Ureter (tissue), 1 donor: ENCODE data around the gene TMCC3. TPM values are rescaled to one million over a fixed set of nuclear protein-coding genes. Genes with fewer than 3 reads are reported as not detected.
A peak's percentile ranks its signal among the peaks of the same experiment; 100 is the strongest.
"Not testable (repeated sequence)": the region's sequence is repeated elsewhere in the genome, so short reads cannot be mapped to it uniquely, and the experiment has no call there.

Experiments
- DNase-seq: peaks from one replicate; pipeline ENCODE4 v3.0.0-alpha.2; 2020; ENCODE audit warnings: low spot score
- total RNA-seq: library from RNA; stranded (reverse); gene quantifications from one replicate; pipeline ENCODE4 v1.2.4, GENCODE V29; 2023
- donor health status: DM: yes; HTN: yes; CAD: no.

TMCC3 gene, protein sequence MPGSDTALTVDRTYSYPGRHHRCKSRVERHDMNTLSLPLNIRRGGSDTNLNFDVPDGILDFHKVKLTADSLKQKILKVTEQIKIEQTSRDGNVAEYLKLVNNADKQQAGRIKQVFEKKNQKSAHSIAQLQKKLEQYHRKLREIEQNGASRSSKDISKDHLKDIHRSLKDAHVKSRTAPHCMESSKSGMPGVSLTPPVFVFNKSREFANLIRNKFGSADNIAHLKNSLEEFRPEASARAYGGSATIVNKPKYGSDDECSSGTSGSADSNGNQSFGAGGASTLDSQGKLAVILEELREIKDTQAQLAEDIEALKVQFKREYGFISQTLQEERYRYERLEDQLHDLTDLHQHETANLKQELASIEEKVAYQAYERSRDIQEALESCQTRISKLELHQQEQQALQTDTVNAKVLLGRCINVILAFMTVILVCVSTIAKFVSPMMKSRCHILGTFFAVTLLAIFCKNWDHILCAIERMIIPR
- 10.1 TPM for total RNA-seq

DNA sequence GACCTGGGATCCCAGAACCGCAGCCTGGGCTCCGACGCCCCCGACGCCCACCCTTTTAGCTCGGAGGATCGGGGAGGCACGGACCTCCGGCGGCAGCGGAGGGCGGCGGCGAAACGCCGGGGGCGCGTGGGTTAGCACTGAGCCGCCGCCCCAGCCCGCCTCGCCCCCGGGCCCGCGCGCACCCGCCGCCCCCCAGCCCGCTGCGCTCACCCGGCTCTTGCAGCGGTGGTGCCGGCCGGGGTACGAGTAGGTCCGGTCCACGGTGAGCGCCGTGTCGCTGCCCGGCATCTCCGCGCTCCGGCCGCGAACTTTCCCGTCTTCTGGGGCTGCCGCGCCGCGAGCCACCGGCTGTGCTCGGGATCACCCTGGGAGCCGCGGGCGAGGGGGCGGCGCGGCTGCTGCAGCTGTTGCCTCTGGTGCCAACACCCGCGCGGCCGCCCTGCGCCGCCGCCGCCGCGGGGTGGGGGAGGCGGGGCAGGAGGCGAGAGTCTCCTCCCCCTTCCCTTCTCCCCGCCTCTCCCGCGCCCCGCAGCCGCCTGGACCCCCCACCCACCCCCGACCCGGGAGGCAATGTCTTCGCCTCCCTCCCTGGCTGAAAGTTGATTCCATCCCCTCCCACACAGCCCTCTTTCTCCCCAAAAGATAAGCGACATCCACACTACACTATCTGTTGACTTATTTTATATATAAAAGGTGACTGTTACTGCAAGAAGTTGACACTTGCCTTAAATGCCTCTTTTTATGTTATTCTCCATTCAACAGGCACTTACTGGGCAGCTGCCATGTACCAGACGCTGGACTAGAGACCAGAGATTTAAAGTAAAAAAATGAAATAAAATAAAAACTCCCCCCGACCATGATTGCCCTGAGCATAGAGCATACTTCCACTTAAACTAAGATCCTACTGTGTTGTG lies at the start of gene TMCC3:
TMCC3 (minus strand) TSS at position 415 of the 914 bp plus-strand sequence; CDS start at position 288, 127 bp downstream.
- peak; percentile 44 for DNase-seq

DNA sequence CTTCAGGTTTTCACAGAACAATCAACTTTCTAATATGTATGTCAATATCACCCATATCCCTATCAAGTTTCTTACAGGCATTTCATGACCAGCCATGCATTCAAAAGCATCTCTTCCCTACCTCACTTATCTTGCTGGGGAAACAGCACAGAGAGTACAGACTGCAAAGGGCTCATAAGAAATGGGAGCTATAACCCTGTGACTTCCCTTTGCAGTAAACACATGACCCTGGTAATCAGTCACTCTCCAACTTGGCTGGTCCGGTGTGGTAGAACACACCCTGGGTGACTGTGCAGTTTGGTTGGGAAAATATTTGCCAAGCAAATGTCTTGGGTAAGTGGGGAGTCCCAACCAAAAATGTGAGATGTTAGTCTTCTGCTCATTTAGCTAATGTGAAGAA lies 49.4 kb upstream of the TMCC3 start:
- DNase-seq: no peak

DNA sequence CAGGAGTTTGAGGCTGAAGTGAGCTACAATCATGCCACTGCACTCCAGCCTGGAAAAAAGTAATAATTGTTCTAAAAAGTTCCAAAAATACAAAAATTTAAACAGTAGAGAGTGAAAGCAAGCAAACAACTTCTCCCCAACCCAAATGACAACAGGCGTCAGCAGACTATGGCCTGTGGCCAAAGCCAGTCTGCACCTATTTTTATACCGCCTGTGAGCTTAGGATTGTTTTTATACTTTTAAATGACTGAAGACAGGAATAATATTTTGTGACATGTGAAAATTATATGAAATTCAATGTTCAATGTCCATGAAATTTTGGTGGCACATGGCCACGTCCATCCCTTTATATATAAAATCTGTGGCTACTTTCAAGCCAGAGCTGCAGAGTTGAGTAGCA lies 48.2 kb upstream of the TMCC3 start:
- DNase-seq: no peak

DNA sequence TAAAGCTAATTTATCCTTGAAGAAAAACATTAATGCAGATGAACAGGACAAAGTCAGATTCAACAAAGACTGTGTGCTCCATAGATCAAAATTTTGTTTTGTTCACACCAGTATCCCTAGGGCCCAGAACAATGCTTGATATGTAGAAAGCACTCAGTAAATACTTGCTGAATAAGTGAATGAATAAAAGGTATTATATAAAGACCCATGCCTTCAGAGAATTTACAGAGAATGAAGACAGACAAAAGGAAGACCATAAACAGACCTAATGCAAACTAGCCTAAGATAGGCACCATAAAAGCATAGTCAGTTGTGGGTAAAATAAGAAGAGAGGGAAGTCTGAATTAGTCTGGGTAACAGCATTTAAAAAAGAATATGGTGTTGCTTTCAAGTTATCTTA lies 47.3 kb upstream of the TMCC3 start:
- DNase-seq: no peak

DNA sequence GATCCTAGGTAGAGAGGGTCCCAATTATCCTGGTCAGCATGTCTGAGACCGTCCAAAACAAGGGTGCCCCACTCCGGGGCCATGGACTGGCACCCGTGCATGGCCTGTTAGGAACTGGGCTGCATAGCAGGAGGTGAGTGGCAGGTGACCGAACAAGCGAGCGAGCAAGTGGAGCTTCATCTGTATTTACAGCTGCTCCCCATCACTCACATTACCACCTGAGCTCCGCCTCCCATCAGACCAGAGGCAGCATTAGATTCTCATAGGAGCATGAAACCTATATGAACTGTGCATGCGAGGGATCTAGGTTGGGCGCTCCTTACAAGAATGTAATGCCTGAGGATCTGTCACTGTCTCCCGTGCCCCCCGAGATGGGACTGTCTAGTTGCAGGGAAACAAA lies 44.4 kb upstream of the TMCC3 start:
- DNase-seq: no peak

DNA sequence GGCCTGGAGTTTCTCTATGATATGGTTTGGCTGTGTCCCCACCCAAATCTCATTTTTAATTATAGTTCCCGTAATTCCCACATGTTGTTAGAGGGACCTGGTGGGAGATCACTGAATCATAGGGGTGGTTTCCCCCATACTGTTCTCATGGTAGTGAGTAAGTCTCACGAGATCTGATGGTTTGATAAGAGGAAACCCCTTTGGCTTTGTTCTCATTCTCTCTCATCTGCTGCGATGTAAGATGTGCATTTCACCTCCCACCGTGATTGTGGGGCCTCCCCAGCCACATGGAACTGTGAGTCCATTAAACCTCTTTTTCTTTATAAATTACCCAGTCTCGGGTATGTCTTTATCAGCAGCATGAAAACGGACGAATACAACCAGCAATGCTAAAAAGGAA lies 42.5 kb upstream of the TMCC3 start:
- DNase-seq: not testable (repeated sequence)

DNA sequence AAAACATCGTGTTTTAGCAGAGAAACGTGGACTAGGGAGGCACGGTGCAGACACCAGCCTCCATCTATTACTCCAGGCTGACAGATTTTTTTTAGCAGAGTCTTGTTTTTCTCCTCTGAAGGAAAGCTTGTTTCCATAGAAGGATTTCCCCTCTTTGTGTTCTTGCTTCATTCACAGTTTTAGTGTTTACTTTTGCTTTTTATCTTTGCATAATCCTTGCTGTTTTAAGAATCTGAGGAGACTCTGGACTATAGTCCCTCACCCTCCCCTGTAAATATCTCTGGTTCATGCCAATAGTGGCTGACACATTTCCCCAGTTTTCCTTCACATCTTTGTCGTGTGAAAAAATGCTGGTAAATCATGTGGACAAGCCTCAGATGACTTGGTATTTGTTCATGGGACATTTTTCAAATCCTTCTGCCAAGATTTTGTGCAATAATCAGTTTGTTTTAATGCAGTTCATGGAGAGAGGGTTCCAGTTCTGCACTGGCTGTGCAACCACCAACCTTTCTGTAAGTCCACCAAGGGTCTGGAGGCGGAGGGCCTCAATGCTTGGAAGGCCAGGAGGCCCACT lies 39.9 kb upstream of the TMCC3 start:
- DNase-seq: no peak

DNA sequence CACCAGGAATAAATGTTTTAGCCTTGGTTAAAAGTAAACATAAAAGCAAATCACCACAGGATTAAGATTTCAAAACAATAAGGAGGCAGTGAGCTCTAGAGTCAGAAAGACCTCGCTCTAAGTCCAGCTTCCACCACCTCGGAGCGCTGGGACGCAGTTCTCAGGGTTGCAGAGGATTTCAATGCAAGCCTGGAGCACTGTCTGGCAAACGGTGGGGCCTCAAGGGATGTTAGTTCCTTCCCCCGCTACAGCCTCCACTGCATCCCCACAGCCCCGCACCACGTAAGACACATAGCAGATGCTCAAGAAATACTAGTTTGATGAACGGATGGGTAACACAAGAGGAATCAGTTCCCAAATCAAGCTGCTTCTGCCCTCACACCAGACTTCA lies 39.3 kb upstream of the TMCC3 start:
- no peak for DNase-seq

DNA sequence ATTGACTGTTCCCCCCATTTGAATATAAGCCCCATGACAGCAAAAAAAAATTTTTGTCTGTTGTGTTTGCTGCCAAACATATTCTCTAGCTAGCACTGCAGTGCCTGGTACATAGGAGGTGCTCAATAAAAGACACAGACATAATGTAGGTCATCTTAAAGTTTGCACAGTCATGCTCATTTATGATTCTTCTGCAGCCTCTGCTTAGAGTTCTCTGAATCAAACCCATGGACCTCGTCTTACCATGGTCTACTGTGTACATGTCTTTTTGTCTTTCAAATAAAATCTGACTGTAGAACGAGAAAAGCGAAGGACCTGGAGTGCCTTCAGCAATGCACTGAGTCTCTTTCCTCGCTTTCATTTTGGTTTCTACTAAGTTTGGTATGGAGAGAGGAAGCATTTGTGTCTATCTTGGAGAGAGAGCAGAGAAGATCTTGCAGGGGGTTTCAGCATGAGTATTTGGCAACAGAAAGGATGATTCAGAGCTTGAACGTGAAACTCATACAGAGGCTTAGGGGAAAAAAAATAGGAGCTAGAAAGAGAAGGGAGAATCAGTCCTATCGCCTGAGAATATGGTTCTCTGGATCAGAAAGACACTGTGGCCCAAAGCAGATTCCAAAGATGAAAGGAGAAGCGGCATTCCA lies 38.8 kb upstream of the TMCC3 start:
- no peak for DNase-seq

DNA sequence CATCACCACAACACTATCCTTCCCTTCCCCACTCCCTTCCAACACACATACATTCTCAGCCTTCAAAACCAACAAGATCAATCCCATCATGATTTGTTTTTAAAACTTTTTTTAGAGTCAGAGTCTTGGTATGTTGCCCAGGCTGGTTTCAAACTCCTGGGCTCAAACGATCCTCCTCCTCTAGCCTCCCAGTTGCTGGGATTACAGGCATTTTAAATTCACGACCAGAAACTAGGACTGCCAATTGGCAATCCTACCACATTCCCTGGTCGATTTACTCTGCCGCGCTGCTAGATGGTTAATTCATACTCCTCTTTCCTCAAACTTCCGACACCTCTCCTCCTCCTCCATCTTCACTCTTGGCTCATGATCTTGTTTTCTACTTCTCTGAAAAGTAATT lies 37.5 kb upstream of the TMCC3 start:
- no peak for DNase-seq

DNA sequence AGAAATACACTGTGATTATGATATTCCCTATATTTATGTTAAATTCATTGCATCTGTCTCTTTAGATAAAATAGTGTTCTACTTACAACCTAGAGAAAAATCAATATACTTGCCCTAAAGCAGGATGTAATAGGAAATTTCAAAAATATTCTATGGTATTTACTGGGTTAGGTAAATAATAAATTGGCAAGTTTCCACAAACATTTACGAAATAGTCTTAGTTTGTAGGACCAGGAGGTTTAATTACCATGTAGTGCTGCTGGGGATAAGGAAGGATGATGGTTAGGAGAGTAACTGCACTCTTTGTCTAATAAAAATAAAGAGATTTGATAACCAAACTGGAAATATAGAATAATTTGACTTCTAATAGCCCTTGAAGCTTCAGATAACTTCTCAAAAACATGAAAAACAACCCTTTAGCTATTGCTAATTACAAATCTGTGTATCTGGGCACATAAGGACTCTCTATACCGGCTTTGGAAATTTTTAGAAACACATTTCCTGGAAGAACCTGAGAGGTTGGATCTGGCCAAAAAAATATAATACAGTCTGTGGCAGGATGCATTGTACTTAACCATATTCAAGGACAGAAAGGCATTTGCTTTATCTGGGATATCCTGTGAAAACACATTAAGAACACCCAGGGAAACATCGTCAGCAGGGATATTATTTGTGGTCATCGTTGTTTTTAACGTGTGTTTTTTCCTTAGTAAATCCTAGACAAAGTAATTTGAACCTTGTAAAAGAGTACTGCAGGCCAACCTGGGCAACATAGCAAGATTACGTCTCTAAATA lies 36.7 kb upstream of the TMCC3 start:
- DNase-seq: no peak

DNA sequence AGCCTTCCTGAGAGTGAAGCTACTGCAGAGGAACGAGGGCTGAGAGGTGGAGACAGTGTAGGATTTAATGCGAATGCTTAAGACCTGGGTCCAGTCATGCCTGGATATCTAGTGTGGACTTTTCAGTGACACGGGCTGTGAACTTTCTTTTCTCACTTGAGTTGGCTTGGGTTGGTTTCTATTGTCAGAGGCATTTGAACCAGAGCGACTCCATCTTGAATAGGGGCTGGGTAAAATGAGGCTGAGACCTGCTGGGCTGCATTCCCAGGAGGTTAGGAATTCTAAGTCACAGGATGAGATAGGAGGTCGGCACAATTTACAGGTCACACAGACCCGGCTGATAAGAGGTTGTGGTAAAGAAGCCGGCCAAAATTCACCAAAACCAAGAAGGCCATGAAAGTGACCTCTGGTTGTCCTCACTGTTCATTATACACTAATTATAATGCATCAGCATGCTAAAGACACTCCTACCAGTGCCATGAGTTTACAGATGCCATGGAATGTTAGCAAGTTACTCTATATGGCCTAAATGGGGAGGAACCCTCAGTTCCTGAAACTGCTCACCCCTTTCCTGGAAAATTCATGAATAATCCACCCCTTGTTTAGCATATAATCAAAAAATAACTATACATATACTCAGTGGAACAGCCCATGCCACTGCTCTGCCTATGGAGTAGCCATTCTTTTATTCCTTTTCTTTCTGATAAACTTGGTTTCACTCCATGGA lies 34.2 kb upstream of the TMCC3 start:
- DNase-seq: no peak

DNA sequence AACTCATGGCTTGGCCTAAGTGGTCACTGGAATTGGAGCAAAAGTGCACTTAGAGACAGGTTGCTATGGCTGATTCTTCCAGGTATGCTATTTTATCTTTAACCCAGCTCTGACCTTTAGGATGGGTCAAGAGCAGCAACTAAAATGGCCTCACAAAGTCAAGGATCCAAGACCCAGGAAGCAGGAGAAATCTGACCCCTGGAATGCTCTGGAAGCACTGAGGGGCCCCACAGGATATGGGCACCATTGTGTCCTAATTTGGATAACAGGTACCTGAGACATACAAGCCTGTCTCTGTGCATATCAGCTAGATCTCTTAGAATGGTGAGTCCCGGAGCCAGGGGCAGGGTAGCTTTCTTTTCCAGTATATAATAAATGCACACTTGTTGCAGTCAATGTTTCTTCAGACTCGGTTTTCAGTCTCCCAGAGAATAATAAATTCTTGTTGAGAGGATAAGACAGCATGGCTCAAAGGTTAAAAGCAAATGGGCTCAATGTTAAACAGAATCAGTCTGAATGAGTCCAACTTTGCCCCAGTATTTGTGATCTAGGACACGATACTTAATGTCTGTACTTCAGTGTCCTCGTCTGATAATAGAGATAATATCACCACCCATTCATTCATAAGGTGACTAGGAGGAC lies 29.3 kb upstream of the TMCC3 start:
- no peak for DNase-seq

DNA sequence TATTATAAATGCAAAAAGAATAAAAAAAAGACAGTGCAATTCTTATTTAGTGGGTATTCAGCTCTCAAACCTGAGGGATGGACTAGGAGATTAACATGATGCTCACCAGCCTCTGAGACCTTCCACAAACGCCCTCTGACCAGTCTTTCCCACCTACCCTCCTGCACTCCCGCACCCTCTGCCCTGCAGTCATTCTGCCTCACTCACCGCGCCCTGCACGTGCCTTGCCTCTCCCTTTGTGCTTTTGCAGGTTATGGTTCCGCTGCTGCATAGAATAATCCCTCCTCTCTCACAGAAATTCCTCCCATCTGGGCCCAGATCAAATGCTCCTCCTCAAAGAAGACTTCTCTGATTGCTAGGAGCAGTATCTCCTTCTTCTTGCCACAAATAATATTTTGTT lies 28.5 kb upstream of the TMCC3 start:
- DNase-seq: no peak

DNA sequence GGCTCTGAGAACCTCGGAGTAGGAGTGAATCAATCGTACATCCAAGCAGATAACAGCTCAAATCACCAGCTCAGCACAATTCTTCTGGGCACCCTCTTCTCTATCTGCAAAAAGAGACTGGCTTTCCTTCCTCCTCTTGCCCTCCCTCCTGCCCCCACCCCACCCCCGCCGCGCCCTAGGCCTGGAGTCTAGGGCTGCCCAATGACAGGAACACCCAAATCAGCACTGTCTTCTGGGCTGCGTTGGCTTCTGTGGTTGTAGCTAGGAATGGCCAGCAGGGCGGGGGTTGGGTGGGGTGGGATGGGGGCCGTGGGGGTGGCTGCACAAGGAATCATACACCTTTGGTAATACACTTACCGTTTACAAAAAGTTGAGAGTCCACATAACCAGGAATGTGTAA lies 28.0 kb upstream of the TMCC3 start:
- no peak for DNase-seq

DNA sequence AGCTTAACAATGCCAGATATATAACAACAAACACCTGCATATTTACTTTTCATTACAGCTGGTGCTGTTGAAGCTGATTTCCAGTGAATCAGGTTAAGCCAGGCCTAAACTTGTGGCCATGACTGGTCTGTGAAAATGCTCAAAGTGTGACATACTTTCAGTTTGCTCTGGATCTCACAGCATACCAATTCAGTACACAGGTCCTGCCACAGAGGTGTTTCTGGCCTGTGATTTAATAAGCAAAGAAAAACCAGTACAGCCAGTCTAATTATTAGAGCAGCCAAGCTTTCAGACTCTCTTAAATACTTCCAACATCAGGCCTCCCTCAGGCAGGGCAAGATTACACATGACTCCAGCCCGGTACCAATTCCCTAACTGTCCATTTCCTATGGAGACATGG lies 27.4 kb upstream of the TMCC3 start:
- no peak for DNase-seq

DNA sequence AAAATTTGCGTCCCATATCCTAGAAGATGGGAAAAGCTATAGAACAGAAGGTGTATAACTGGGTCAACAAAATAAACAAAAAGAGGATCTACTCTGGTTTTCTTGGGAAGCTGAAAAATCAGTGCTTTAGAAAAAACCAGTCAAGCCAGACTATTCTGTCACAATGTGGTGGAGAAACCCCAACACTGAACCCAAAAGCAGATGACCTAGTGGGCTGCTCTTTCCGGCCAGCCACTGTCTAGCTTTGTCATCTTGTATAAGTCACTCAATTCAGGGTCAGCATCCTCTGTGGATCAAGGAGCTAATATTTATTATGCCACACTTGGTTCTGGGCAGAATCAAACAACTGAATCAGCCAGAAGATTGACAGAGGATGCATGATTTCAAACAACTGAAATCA lies 26.6 kb upstream of the TMCC3 start:
- no peak for DNase-seq

DNA sequence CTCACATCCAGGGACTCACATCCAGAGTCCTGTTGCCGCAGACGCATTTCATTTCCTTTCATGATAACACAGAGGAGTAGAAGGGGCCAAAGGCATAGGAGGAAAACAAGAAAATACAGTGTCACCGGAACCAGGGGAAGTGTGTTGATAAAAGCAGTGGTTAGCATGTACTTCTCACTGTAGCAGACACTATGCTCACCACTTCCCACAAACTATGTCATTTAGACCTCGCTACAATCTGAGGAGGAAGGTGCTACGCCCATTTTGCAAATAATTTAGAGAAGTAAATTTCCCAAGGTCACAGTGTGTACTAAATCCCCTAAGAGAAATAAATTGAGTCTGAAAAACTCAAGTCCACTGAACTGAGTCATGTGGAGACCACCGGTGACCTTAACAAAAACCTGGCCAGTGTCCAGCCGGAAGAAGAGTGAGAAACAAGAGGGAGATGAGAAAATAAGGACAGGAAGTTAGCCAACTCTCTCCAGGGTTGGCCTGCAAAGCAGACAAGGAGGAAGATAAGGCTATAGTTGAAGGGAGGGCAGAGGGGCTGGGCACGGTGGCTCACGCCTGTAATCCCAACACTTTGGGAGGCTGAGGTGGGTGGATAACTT lies 25.8 kb upstream of the TMCC3 start:
- peak; percentile 52 for DNase-seq

DNA sequence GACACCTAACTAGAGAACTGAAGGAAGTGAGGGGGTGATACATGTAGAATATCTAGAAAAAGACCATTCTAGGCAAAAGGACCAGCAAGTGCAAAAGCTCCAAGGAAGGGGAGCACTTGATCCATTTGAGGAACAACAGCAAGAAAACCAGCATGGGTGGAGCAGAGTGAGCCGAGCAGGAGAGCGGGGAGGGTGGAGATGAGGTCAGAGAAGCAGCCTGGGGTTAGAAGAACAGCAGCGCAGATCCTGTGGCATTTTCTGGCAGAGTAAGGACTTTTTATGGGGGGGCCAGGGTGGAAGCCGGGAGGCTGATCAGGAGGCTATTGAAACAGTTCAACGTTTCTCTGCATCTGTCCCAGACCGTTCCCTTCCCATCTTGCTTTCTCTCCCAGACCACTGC lies 24.5 kb upstream of the TMCC3 start:
- DNase-seq: no peak

DNA sequence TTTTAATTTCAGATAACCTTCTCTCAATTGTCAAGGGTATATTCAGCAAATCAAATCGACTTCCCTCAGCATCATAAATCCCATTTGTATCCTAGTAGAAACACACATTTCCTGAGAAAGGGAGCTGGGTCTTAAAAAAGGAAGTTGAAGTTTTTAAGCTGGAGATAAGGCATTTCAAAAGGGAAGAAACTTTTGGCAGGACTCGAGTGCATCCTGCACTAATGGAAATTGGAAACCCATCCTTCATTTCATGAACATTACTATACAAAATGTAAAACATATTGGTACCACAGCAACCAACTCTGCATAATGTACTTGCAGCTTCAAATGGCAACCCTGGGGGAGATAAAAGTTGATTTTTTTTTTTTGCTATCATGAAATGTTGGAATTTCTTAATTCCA lies 23.7 kb upstream of the TMCC3 start:
- no peak for DNase-seq
